Kidney tubule cell (primary cell): ENCODE results near the gene RBP4.

ENCODE experiments used
- DNase-seq: peaks from one replicate; pipeline ENCODE4 v3.0.0-alpha.2; 2018; ENCODE audit warnings: low spot score

Gene RBP4

DNA sequence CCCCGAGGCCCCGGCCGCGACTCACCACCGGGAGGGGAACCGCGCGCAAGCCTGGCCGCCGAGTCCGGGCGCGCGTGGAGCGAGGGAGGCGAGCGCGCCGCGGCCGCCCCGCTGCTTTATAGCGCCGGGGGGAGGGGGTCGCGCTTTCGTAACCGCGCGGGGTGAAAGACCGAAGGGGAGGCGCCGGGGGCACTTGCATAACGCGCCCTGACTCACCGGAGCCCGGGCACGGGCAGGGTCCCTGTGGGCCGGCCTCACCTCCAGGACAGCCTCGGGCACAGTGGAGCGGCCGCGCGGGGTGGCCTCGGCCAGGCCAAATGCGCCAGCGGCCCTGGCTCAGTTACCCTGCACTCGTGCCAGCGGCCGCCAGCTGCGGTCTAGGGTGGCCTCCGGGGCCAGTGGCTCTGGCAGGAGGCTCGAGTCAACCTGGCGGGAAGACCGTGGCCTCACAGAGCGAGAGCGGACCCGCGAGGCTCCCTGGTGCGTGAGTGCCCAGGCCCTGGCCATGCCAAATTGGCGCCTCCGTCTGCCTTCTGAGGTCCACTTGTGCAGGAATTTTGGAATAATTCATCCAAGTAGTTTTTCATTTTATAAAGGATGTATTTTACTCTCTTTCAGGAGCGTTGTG lies at the start of gene RBP4:
RBP4 (minus strand) TSS at position 90 of the 628 bp plus-strand sequence. CDS start 207 bp downstream, outside the sequence.
- DNase-seq, result peak; percentile 8

DNA sequence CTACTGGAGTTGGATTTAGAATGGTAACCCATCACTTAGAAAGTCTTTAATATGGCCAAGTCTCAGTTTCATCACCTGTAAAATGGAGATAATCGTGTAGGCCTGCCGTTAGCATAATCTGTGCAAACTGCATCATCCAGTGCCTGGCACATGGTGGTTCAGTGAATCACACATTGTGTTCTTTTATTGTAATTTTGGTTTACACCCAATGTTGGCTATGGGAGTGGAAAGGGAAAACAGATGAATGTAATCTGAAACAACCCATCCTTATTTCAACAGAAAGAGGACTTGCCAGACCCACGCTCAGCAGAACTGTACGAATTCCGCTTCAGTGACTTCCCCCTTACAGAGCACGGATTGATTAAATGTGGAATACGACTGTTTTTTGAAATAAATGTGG lies 38.8 kb upstream of the RBP4 start:
- no peak for DNase-seq

DNA sequence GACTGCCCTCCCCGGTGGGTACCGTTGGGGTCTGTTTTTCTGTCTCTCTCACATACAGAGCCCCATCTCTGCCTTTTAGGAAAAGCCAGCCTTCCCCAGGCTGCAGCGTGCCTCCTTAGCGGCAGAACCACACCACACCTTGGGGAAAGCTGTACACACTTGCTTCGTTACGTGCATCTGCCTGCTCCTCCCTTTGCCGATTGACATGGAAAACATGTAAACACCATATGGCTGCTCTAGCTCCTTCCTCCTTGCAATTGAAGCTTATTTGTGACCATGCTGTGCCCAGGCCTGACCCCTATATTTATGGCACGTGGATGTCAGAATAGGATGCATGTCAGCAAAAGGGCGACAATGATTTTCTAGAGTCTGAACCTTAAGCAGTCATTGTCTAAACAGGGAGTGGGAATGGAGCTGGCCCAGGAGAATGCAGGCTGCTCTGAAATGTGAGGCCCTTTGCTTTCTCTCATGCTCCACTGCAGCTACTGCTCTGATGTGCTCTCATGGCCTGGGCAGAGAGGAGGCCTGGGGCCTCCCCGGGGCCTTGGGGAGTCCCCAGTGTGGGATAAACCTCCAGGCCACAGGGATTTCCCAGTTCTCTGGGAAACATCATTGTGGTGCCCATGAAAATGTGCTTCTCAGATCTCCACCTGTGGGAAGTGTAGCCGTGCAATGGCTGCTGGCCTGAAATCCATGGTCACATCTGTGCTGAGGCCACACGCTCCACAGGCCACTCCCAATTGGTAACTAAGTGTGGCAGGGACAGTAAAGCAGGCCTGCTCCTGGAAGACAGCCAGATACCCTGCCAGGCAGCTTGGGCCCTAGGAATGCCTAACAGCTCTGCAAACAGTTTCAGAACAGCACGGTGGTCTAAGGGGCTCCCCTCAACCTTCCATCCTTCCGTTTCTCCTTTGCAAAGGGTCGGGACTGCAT lies 29.9 kb upstream of the RBP4 start:
- peak; percentile 7 for DNase-seq

DNA sequence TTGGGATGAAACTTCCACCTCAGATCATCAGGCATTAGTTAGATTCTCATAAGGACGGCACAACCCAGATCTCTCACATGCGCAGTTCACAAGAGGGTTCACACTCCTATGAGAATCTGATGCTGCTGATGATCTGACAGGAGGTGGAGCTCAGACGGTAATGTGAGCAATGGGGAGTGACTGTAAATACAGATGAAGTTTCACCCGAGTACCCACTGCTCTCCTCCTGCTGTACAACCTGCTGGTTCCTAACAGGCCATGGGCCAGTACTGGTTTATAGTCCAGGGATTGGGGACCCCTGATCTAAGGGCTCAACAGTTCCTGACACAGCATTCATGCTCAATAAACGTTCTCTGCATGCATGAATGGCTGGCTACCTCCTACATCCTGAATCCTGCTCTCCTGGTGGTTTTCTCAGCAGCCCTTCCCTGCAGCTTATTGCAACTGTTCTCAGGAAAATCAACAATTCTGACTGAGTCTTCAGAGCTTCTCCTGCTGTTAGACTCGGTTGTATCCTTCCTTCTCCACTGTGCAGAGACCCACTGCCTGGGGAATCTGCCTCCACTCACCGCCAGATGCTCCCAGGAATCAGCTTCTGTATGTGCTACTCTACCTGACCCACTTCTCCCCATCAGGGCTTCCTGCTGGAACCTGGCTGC lies 28.7 kb upstream of the RBP4 start:
- no peak for DNase-seq

DNA sequence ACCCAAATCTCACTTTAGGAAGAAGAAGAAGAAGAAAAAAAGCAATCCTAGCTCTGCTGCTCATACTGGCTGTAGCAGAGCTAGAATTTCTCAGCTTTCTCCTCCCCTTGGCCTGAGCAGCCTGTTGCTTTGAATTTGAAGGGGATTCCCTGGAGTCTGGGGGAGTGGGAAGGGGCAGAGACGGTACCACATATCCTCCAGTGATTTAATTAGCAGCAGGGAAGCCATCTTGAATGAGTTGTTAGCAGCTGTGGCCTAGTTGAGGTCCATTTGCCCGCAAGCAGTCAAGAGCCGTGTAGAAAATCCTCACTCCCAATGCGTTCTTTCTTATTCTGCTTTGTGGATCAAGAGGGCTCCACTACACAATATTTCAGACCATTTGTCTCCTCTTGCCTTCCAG lies 27.8 kb upstream of the RBP4 start:
- no peak for DNase-seq

DNA sequence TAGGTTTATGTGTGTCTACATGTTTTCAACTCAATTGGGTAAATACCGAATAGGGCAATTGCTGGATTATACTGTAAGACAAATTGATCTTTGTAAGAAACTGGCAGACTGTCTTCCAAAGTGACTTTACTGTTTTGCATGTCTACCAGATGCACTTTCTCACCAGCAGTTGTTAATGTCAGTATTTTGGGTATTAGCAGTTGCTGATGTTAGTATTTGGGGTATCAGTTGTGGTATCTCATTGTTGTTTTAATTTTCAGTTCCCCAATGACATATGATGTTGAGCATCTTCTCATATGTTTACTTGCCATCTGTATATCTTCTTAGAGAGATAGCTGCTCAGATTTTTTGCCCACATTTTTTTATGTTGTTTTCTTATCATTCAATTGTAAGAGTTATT lies 21.9 kb upstream of the RBP4 start:
- DNase-seq, result no peak

DNA sequence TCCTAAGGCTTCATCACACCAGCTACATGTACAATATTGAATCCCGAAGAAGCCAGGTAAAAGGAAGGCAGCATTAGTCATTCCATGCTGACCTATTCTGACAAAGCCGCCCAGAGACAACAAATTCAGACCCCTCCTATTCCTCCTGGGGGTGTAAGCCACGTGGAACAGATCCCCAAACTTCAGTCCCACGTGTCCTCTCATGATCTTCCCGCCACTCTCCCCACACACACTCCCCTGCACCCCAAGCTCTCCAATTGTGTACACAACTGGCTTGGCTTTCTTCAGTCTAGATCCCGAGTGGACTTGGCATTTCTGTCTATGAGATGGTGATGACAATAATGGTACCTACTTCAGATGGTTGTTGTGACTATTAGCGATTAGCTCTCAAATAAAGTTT lies 19.9 kb upstream of the RBP4 start:
- no peak for DNase-seq

DNA sequence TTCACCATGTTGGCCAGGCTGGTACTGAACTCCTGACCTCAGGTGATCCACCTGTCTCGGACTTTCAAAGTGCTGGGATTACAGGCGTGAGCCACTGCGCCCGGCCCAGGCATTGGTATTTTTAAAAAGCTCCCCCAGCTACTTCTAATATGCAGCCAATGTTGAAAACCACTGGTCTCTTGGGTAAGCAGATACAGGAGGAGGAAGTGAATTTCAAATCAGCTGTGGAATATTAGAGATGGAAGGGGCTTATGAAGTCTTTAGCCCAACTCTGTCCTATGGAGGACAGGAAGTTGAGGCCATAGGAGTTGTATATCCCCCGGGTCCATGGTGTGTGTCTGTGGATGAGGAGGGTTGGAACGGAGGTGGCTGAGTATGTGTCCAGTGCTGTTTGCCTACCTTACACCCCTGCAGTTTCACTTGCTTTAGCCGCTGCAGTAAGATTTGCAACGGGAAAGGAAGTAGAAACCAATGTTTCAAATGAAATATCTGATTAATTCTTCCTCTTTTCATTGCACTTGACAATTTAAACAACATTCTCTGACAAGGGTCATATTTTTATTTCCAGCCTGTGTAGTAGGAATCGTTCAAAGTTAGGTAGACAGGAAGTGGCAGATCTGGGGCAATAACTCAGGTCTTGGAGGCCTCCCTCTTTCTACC lies 14.7 kb upstream of the RBP4 start:
- DNase-seq, result no peak

DNA sequence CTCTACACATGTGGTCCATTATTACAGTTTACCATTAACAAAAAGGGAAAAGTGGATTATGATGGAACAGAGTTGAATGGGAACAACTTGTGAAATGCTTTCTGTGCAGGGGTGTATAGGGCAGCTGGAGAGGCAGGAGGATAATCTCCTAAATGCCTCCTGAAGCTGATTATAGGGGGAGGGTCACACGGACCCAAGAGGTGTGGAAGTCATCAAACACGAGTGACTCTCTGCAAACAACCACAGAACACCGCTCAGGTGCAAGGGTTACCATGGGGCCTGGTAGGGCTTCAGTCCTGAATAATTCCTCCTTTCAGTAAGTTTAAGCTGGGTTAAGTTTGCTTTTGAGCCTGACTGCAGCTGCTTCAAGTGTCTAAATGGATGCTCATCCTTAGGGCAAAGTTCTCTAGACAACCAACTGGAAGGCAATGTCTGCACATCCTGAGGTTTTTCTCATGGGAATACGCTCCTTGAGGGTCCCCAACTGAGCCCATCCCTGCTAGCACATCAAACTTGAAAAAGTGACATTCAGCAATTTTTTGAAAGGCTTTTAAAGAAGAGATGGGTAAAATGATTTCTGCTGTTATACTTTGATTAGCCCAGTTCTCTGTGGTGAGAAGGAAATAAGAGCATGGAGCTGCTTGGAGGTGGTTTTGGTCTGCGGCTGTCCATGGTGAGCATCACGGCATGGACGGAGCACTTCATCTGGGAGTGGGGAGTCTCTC lies 13.2 kb upstream of the RBP4 start:
- DNase-seq, result no peak

DNA sequence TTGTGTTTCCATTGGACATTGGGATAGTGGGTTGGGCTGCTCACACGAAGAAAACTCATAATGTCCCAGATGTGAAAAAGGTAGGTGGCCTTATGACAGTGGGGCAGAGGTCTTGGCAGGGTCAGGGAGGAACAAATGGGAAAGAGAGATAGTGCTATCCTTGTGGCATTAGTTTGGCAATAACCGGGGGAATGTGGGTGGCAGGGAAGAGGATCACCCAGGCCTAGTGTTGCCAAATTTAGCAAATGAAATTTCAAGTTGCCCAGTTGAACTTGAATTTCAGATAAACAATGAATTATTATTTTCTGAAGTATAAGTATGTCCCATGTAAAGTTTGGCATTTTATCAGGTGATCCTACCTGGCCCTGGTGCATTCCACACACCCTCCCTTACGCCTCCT lies 12.1 kb upstream of the RBP4 start:
- DNase-seq, result no peak

DNA sequence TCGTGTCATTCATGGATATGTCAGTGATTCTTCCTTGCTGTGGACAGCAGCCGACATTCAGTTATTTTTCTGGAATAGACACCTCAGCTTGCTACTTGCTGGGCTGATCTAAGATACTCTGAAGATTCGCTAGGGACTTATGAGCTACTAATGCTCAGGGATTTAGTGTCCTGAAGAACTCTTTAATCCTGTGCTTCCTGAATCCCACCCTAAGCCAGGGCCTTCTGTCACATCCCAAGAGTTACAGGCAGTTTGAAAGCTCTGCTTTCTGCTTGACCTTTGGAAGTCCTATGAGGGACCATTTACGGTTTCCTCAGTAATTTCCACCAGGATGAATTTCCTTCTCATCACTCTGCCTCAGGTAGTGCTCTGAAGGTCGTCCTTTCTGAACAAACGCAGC lies 11.3 kb upstream of the RBP4 start, which contains the start of gene PDE6C:
PDE6C (plus strand) TSS at position 227 of the 400 bp plus-strand sequence. CDS start 189 bp downstream, outside the sequence.
- DNase-seq, result no peak

DNA sequence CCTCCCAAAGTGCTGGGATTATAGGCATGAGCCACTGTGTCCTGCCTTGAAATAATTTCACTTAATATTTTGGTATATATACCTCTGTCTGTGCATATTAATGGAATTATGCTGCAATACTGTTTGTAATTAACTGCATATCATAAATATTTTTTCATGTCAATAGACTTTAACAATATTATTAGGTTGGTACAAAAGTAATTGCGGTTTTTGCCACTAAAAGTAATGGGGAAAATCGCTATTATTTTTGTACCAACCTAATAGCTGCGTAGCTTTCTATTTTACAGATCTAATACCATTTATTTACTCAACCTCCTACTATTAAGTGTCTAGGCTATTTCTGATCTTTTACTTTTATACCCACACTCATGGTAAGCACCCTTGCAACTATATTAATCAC lies 7.4 kb upstream of the RBP4 start:
- no peak for DNase-seq

DNA sequence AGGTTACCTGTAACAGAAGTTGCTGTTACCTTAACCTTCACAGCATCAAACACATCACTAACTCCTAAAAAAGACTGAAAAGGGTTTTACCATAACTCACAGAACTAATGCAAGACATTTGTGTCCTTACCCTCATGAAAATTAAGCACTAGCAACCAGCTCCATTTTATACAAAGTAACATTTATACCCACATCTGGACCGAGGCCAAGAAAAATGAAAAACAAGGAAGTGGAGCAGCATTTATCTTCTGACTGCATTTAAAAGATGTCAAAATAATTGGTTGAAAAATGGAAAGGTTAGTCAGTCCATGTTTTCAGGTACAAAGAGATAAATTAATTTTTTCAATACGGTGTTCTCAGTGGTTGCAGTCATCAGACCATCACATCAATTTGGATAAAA lies 3.1 kb upstream of the RBP4 start:
- DNase-seq, result no peak

DNA sequence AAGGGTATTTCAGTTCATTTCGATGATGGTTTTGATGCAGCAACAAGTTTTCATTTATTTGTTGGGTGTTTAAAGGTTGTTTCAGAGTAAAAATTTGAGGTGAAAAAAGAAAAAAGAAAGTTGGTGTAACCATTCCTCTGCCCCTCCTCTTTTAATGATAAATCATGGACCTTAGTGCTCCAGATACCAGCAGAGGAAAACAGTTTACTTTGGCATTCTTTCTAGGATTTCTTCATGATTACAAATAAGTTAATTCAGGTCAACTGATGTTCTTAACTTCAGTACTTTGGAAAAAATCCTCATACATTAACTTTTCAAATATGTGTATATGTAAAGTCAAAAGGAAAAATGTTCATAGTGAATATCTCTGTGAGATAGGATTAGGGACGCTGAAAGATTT lies 2.0 kb upstream of the RBP4 start:
- DNase-seq, result no peak

DNA sequence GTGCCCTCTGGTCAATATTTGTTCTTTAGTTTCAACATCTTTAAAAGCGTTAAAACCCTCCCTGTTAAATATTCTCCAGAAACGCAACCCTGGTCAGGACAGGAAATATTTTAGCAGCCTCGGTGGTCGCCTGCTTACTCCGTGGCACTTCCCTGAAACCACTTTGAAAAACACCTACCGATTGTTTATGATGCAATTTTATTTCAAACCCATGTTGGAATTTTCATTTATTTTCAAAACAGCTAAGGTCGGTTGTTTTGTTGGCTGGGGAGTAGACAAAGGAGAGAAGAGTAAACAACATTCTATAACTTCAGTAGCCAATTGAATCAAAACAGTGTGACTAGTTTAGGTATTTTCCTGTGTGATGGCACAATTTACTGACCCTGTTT lies 733 bp upstream of the RBP4 start:
- no peak for DNase-seq

DNA sequence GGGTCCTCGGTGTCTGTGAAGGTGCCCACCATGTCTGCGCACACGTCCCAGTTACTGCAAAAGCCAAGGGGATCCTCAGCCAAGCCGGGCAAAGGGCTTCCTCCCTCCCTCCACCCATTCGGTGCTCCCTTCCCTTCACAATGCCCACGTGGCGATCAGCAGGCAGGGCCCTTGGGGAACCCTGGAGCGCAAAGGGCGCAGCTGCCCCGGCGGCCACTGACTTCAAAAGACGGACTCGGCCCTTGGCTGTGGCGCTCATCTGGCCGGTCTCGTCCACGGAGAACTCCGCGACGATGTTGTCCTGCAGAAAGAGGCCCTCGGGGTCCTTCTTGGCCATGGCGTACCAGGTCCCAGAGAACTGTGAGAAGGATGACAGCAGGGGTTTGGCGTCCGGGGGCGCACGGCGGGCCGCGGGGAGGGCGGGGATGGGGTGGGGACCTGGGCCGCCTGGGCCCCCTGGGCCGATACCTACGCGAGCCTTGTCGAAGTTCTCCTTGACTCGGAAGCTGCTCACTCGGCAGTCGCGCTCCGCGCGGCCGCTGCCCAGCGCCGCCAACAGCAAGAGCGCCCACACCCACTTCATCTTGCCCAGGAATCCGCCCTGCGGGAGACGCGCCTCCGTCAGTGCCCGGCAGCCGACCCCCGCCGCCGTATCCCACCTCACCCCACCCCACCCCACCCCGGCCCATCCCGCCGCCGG lies 439 bp downstream of the RBP4 start:
- DNase-seq, result peak; percentile 11

DNA sequence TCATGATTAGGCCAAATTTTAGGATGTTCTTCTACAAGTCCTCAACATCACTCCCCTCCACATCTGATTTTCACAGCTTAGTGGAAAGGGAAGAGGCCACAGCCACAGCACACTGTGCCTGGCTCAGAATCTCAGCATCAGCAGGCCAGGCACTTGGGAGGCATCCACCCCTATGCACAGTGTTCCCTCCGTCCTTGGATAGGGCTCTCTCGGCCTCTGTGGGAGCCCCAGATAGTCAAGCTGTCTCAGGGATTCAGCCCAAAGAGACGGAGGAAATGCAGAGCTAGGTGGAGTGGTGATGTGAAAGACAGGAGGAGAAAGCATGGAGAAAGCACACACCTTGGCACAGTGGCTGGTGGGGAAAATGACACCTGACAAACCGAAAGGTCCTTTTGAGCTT lies 1.3 kb downstream of the RBP4 start:
- DNase-seq, result no peak

DNA sequence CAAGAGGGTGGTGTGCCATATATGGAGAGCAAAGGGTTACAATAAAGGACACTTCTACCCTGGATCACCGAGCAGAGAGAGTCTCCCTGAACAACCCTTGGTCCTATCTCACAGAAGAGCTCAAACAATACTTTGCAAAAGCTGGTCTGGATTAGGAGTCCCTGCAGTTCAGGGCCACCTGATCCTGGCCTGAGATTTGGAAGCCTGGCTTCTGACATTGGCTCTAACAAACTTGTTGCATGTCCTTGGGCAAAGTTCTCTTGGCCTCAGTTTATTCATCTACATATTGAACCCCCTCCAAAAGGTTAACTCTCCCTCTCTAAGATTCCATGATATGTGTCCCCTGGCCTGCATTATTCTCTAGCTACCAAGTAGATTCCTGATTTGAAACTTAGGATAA lies 1.7 kb downstream of the RBP4 start:
- no peak for DNase-seq

DNA sequence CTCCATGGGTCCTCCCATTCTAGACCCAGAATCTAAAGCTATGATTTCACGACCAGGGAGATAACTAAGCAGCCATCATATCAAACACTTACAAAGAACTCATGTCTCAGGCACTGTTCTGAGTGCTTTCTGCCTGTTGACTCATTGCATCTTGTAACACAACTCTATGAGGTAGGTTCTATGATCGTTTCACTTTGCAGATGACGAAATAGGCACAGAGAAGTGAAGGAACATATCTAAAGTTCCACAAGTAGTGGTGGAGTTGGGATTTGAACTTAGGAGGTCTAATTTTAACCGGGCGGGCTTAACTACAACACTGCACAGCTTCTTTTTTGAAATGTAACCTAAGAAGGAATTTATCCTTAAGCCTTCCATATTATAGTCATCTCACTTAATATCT lies 2.9 kb downstream of the RBP4 start:
- DNase-seq, result no peak

DNA sequence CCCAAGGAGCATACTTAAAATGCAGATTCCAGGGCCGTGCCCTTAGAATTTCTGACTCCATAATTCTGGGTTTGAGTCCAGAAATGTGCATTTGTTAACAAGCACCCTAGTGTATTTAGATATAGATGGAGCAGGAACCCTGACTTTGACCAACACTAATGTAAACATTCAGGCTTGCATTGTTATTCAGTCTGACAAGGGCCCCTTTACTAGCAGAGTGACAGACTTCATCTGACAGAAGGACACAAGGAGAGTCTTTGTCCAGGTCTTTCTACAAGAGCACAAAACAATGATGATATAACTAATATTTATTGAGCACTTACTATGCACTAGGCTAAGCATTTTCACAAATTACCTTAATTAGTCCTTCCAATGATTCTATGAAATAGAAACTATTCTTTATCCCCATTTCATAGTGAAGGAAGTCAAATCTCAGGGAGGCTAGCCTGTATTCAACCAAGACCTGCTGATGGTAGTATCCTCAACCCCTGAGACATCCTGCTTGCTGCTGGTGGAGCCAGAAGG lies 3.9 kb downstream of the RBP4 start:
- DNase-seq, result no peak

DNA sequence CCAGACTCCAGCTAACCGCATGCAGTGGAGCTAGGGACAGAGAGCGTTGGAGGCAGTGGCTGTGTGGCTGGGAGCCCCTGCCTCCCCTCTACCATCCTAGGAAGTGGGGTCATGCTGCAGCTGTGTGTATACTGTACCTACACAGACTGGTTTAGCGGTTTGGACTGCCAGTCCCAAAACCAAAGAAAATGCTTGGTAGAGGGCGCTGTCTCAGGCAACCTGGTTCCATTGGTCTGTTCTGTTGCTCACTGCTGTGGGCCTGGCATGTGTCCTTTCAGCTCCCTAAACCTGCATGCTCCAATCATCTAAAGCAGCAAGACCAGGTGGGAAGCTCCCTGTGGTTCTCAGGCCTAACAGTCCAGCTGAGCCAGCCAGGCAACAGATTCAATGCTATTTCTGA lies 4.5 kb downstream of the RBP4 start:
- no peak for DNase-seq
